OCI-M2 (cell line): Measurements from ENCODE around the gene MED27.
"Not testable (repeated sequence)": the region's sequence is repeated elsewhere in the genome, so short reads cannot be mapped to it uniquely, and the experiment has no call there.

ENCODE experiments used
- DNase-seq: peaks from one replicate; lab custom pipeline; 2025; ENCODE audit not compliant: unreplicated experiment; lab: John Stamatoyannopoulos, UW

MED27 gene

DNA sequence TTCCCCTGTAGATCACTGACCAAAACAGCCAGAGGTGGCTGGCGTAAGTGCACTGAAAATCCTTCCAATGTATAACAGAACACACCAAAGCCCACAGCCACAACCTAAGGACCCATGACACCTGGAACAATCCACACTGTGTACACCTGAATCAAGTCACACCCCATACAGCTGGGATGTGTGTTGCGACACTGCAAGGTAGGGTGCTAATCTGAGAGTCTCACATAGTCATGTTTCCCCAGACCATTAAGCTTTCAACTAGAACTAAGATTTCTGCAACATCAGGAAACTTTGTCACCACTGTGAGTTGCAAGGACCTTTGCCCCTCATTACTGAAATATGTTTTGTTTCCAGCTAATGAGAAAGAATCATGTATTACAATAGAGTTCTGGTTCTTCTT is 59.4 kb downstream of the MED27 start:
- no peak for DNase-seq

DNA sequence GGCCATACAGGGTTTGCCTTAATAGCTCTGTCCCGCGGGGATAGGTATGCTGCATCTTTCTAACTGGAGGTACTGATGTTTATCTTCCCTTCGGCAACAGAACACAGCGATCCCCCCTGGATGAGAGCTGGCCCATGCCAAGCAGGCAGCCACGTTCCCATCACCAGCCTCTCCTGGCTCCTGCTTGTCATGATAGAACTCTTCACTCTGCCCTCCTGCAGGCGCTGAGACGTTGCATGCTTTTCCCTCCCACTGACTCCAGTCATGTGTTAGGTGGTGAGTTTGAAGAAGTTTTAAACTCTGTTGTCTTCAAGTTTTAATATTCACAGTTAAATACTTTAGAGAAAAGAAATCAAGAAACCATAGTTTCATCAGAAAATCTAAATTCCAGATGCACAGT is 60.0 kb downstream of the MED27 start:
- DNase-seq = no peak

DNA sequence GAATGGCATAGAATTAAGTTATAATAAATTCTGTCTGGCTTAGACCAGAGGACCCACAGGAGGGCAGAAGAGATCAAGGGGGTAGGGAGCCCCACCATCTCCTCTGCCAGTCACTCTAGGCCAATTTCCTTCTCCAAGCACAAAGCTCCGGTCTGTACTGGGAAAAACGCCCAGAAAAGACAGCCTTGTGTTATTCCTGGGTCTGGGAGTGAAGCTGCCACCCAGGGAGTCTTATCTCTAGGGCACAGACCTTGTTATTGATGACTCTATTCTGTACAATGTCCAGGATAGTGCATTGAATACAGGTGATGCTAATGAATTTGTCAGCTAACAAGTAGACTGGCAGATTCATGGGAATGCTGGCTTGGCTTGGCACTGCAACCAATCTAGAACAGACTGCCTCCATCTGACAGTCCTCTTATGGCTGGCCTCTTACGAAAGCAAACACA is 60.7 kb downstream of the MED27 start:
- DNase-seq = no peak

DNA sequence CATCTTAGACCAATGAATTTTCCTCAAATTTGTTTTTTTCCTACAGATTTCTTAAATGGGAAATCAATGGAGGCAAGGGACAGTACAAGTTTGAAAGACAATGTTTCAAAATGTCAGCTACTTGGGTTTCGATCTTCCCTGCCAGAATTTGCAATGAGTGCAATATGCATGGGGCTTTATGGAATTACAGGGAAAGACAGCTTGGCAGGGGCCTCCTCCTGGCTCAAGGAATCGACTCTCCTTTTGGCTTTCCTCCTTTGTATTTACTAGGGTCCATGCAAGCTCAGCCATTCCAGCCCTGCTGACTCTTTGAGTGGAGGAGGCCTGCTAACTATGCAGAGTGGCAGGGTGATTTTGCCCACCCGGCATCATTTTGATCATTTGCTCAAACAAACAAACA is 63.2 kb downstream of the MED27 start:
- DNase-seq = no peak

DNA sequence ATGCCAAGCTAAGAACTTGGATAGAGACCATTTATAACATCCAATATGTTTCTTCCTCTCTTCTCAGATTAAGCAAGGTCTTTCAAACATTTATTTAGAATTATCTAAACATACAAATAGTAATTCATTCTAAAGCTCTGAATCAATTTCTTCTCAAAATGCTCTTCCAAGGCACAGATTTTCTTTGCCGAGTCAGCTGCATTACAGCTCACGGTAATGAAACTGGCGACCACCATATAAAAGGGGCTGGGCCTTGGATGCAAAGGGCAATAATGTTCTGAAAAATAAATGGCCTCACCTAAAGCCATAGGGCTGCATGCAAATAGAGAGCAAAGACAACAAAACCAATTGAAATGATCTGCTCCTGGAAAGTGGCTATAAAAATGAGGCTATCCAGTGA is 63.8 kb downstream of the MED27 start:
- no peak for DNase-seq

DNA sequence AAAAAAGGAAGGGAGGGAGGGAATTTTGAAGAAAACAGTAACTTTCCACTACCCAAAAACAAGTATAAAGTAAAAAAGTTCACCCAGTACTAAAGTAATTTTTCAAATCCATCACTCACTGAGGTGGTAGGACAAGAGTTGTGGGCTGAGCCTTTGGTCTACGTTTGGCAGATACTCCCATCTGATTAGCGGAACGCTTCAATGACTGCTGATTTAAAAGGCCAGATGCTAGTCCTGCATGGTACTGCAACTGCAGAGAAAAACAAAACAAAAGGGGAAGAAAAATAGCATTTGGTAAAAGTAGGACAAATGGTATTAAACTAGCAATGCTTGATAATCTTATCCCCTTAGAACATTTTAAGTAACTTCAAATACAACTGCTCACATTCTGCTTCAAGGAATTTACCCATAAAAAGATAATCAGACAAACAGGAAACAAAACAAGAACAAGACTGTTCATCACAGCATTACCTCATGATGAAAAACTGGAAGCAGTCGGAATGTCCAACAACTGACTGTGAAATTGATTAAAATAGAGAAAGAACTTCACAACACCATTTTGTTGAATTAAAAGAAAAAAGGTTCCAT is 65.4 kb downstream of the MED27 start:
- DNase-seq = no peak

DNA sequence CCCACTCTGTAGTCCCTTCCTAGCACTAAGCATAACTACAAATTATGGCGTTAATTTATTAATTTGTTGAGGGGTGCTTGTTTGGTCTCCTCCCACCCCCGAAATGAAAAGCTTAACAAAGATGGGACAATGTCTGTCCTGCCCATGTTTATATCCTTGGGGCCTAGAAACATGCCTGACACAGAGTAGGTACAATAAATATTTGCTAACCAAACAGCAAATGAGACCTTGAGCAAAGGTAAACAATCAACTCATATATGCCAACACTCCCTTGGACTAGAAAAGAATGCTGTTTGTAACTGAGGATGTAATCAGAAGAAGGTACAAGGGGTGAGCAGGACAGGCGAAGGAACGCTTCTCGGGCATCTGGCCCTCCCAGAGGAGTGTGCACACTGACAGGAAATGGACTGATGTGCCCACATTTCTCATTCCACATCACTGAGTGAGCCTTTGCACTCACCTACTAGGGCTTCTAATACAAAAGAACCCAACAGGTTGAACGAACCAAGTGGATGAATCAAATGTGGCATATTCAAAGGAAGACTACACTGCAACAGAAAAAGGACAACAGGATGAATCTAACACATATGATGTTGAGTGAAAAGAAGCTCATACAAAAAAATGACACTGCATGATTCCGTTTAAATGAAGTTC is 66.8 kb downstream of the MED27 start:
- DNase-seq = no peak

DNA sequence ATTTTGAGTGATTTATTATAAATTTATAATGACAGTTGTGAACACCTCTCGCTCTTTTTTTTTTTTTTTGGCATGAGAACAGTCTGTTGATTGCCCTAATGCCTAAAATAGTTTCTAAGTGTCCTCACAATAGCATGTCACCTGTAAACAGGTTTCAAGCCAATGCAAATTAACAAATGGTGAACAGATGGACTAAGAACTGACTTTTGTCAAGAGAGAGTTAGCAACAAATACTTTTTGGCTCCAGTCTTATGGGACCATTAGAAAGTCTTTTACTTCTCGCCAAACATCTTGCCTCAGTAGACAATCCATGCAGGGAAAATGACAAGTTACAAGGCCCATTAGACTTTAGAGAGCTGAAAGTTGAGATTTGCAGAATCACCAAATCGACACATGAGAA is 67.8 kb downstream of the MED27 start:
- DNase-seq = no peak

DNA sequence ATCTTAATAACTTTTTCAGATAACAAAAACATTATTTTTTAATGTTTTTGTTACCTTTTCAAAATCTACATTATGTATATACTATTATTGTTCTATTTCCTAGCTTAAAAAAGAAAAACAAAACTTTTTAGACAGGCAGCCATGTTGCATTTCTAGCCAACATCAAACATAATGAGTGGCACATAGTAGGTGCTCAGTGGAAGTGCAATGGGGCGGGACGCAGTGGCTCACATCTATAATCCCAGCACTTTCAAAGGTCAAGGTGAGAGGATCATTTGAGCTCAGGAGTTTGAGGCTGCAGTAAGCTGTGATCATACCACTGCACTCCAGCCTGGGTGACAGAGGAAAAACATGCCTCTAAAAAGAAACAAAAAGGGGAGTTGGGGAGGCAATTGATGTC is 68.4 kb downstream of the MED27 start:
- DNase-seq = no peak

DNA sequence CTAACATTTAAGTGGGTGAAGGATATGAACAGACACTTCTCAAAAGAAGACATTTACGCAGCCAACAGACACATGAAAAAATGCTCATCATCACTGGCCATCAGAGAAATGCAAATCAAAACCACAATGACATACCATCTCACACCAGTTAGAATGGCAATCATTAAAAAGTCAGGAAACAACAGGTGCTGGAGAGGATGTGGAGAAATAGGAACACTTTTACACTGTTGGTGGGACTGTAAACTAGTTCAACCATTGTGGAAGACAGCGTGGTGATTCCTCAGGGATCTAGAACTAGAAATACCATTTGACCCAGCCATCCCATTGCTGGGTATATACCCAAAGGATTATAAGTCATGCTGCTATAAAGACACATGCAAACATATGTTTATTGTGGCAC is 69.5 kb downstream of the MED27 start:
- not testable (repeated sequence) for DNase-seq

DNA sequence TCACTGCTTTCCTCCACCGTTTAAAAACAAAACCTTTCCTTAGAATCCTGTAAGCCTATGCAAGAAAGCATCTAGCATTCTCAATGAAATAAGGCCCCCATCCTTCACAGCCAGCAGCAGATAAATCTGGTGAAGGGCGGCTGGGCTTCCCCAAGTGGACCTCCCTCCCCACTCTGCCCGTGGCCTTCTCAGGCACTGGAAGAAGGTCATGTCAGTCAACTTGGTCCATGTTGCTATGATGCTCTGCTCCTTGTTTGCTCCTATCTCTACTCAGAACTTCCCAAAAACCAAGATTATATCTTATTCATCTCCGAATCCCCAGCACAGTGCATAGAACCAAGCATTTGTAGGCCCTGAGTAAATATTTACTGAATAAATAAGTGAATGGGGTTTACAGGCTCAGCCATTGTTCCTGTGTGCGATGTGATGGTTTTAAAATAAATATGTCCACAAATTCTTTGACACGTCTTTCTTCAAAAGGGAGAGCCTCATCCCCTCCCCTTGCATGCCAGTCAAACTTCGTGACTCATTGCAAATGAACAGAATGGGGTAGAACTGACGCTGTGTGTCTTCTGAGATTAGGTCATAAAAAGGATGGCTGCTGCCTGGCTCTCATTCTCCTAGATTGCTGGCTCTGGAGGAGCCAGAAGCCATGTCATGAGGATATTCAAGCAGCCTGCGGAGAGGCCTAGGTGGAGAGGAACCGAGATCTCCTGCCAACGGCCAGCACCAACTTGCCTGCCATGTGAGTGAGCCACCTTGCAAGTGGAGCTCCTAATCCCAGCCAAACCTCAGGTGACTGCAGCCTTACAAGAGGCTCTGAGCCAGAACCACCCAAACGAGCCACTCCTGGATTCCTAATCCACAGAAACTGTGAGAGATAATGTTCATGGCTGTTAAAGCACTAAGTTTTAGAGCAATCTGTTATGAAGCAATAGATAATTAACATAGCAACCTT is 70.5 kb downstream of the MED27 start:
- no peak for DNase-seq

DNA sequence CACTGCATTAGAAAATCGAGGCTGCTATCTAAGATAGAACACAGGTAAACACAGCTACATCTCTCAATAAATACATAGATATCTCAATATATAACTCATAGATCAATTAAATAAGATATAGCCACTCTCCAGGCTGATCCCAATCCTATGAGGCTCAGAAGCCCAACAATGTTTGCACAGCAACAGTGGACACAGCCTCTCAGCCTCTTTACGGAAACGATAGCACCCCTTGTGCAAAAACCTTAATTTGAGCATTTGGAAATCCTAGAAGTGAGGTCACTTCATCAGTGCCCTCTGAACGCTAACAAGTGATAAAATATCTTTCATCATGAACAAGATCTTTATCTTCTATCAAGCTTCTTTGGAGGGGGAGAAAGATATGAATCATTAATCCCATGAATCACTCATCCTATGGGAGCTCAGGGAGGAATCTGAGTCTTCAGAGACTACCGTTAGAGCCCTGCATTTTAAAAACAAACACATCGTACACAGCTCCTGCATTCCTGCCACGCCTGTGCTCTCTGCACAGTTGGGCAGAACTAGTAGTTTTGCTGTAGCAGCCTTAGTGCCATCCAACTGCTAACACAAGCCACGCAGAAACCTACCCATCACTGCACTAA is 71.4 kb downstream of the MED27 start:
- no peak for DNase-seq

DNA sequence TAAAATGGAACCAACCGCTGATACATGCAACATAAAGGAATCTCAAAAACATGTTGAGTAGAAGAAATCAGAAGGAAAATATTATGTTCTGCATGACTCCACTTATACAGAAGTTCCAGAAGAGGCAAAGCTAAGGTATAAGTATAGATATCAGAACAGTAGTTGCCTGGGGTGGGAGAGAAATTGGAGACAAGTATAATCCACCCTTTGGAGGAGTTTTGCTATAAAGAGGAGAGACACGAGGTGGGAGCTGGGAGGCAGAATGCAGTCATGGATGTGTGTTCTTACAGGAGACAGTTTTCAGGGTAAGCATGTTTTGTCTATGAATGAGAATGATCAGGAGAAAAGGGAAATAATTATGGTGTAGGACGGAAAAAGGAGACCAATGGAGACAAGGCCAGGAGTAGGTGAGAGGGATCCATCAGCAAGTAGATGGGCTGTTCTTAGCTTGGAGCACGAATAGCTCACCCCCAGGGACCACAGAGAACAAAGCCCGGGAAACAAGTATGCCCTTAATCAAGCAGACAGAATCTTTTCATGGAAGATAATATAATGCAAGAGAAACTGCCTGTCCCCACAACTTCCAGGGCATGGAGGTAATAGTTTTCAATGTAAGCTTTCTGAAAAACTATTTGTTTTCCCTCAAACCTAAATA is 72.2 kb downstream of the MED27 start:
- no peak for DNase-seq

DNA sequence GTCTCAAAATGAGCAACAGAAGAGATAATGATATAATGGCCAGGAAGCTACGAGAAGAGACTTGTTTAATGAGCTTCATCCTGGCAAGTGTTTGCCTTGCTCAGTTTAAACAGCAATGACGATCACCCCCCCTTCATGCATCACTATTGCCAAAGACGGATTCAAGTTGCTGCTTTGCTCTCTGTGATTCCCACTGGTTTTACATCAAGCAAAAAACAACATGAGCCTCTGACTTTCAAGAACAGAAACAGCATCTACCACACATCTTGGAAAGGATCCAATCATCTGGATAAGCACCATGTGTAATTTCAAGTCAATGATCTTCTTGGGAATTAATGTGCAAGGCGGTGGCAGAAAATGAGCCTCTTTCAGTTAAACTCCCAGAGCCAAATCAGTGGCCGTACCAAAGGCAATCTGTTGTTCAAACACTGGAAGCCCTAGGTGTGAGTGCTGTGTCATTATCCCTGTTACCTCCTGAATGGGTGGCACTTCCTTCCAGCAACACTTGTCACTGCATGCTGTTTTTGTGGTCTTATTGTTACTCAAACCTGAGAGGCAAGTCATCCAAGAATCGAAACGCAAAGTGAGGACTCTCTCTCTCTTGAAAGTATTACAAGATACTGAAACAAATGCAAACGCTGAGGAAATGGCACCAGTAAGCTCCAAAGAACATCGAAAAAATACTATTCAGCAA is 72.8 kb downstream of the MED27 start:
- no peak for DNase-seq

DNA sequence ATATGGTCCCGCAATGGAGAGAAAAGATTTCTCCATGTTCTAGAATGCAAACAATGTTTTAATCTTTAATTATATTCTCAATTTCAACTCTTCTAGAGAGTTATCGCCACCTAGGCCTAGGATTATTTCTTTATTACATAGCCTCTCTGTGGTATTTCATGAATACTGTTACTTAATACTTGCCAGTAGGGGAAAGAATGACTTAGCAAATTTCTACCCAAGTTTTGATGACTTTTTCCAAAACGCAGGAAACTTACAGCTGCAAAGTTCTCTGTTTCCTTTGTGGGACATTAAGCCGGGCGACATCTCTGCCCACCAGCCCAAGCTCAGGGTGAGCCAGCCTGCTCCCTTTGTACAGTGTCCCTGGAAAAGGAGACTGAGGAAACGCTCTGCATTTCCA is 73.8 kb downstream of the MED27 start:
- DNase-seq = no peak

DNA sequence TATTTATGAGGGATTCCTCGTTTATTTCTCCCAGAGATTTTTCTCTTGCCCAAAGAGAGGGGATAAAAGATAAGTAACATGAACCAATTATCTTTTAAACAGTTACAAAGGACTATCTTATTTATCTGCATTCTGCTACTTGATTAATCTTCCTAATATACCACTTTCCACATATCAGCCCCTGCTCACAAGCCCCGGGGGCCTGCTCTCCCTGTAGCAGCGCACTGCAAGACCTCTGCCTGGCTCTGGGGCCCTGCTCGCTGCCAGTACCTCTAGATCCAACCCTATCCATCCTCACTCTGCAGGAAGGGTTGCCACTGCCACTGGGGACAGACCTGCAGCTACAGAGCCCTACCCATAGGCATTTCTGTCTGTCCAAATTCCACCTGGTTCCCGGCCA is 75.3 kb downstream of the MED27 start:
- no peak for DNase-seq

DNA sequence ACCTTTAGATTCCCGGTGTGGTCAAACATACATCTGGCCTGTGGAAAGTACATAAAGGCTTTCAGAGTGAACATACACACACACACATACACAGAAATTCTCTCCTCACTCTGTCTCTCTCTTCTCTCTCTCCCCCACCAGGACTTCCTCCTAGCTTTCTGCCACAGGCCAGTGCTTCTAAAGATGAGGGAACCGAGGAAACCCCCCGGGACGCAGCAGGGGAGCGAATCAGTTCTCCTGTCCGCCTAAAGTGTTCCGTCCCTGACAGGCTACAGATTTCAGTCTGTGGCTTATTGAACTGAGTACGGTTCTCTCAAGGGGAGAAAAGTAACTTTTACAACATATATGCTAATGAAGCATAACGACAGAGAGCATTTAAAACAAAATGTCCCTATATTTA is 75.8 kb downstream of the MED27 start:
- DNase-seq = no peak

DNA sequence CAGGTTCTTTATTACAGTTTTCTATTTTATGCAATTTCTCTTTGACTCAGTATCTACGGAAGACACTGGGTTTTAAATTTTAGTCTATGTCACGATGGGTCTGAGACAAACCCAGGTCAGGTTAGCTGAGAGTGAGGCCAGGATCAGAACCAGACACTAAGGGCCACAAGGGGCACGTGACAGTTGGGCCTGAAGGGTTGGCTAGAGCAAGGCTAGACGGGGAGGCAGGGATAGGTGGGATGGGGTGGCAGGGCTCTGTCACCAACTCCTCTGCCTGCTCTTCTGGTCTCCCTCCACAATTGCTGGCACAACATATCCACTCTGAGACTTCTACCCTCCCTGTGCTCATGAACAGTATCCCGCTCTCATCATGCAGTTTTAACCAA is 76.4 kb downstream of the MED27 start:
- no peak for DNase-seq

DNA sequence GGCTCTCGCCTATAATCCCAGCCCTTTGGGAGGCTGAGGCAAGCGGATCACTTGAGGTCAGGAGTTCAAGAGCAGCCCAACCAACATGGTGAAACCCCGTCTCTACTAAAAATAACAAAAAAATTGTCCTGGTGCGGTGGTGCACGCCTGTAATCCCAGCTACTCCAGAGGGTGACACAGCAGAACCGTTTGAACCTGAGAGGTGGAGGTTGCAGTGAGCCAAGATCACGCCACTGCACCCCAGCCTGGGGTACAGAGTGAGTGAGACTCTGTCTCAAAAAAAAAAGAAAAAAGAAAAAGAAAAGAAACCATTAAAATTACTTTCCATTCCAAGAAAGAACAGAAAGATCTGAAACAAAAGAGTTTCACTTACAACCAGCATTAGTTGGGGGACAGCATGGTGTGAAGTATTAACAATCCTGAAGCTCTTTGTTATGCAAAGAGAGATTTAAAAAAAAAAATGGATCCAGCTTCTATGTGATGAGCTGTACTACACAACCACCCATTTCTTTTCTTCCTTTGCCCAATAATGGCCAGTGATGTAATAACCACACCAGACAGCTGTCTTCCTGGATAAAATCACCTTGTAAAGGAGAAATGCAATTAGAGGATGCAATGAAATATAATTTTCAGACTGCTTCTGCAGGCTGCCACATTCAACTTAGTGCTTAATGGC is 76.9 kb downstream of the MED27 start:
- no peak for DNase-seq

DNA sequence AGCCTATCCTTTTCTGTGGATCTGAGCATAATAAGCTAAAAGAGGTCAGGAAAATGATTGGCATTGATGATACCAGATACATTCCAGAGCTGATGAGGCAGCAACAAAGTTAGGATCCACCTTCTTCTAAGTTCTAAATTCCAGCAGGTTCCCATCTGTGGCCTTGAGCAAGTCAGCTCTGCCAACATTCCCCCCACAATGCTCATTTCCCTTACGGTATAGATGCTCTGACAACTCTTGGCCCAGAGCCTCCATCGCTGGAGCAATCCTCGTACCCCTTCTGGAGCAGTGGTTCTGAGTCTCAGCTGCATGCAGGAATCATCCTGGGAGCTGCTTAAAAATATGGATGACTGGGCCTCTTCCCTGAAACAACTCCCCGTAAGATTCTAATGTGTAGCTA is 78.1 kb downstream of the MED27 start:
- no peak for DNase-seq
